Glomerular visceral epithelial cell (primary cell): ENCODE results near the gene C1orf56.

Experiments
- DNase-seq: peaks from one replicate; pipeline ENCODE4 v3.0.0-alpha.2; 2016; ENCODE audit errors: extremely low spot score

The C1orf56 gene

GRCh38 chr1:151047591-151047924, at the start of gene C1orf56:
Gene C1orf56 (plus strand): TSS chr1:151047751. CDS start chr1:151047848, 97 bp downstream.
- DNase-seq: peak; percentile 63

GRCh38 chr1:150997949-150998348, 49.6 kb upstream of the C1orf56 start:
- no peak for DNase-seq

DNA sequence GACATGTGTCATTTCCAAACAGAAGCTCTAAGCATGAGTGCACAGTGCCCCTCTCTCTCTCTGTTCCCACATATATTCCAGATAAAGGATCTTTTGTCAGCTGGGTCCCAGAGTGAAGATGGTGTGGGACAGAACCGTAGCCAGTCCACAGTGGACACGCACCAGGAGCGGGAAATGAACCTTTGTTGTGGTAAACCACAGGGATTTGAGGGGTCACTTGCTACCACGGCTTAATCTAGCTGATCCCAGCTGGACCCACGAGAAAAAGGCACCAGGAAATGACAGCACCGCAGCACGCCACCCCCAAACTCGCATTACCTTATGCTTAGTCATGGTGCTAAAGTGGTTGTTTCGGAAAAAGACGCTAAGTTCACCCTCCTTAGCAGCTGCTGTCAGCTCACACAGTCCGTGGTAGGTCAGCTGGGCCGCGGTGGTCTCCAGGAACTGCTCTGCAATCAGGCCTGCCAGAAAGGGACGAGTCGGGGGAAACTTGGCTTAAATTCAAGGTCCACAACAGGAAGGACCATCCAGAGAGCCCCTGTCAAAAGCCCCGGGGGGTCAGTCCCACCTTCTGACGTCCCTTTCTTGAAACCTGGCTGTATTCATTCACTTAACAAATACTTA, 48.4 kb upstream of the C1orf56 start:
- DNase-seq: peak; percentile 93

GRCh38 chr1:150999926-151000325, 47.6 kb upstream of the C1orf56 start:
- no peak for DNase-seq

- DNase-seq: no peak
These were observed 47.1 kb upstream of the C1orf56 start for GRCh38 chr1:151000408-151000807.

DNA sequence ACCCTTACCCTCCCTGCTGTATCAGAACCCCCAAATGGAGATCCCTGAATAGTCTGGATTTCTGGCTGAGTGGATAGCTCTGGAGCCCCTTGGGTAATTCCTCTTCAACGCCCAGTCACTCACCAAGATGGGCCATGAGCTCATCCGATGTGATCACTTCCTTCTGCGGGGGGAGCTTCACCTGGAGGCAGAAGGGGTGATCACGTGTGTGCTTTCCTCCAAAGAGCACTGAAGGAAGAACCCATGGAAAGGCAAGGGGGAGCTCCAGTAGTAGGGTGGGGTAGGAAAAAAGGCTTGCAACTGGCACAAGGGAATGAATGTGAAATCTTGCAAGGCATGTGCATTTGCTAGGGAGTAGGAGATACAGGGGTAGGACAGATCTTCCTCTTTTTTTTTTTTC, 45.9 kb upstream of the C1orf56 start:
- peak; percentile 81 for DNase-seq

- DNase-seq: no peak
These were observed 45.5 kb upstream of the C1orf56 start for GRCh38 chr1:151002051-151002450.

- no peak for DNase-seq
These were observed 44.9 kb upstream of the C1orf56 start for GRCh38 chr1:151002611-151003010.

GRCh38 chr1:151003180-151003579, 44.4 kb upstream of the C1orf56 start:
- DNase-seq: no peak

- no peak for DNase-seq
These were observed 41.7 kb upstream of the C1orf56 start for GRCh38 chr1:151005729-151006319.

GRCh38 chr1:151006327-151007052, 41.1 kb upstream of the C1orf56 start, which contains the start of gene MINDY1:
Gene MINDY1 (minus strand): TSS chr1:151006902. CDS start chr1:151002617, 4,285 bp downstream.
- peak; percentile 87 for DNase-seq

GRCh38 chr1:151007853-151008243, 39.7 kb upstream of the C1orf56 start:
- no peak for DNase-seq

- peak; percentile 98 for DNase-seq
These were observed 39.0 kb upstream of the C1orf56 start, which contains the start of gene PRUNE1 for GRCh38 chr1:151008244-151009205. Gene PRUNE1 (plus strand): TSS chr1:151008449. CDS start chr1:151008633, 184 bp downstream.

DNA sequence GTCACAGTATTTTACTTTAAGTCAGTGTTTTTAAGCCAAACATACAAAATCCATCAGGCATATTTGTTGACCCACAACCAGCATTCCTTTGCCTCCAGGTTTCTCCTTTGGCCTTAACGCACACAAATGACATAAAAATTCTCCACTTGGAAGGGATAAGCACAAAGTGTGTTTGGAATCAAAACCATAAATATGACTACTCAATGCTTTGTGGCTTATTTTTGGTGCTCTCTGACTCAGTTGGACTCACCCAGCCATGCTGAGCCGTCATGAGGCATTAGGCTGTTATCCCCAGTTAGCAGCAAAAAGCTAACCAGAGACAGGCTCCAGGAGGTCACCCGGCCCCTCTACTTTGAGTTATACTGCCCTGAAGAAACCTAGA, 38.4 kb upstream of the C1orf56 start:
- peak; percentile 46 for DNase-seq

GRCh38 chr1:151009674-151010345, 37.7 kb upstream of the C1orf56 start:
- no peak for DNase-seq

DNA sequence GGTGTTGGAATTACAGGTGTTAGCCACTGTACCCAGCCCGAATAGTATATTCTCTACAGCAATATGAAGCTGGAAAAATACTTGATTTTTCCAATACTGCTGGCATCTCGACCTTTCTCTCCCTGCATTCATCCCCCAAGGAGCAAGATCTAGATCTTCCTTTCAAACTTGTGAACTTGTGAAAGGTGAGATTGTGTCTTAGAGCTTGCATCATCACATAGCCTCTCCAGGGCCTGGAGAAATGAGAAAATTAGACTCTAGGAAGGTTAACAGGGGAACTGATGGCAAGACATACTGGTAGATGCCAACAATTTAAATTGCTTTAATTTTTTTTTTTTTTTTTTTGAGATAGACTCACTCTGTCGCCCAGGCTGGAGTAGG, 37.2 kb upstream of the C1orf56 start:
- no peak for DNase-seq

DNA sequence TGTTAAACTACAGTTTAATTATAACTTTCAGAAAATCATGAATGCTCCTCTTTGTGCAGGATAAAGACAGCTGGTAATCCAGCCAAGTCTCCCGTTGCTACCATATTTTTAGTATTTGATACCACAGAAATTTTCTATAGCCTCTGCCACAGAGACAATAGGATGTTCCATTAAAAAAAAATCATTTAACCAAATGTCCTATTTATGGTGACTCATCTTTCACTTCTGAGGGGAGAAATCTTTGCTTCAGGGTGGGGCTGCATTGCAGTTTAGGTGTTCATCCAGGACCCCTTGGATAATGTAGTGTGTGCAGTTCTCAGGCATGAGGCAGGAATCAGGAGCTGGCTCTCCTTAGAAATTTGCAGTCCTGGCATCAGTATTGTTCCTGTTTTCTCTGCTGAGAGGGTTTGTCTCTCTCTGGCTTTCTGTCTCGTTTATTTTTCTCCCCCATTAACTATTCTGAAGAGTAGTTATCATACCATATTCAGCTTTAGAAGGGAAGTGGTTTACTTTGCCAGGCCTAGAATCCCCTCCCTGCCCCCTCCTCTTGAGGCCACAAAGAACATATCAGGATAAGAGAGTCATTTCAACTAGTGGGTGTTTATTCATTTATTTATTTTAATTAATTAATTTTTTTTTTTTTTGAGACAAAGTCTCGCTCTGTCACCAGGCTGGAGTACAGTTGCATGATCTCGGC, 36.2 kb upstream of the C1orf56 start:
- no peak for DNase-seq

DNA sequence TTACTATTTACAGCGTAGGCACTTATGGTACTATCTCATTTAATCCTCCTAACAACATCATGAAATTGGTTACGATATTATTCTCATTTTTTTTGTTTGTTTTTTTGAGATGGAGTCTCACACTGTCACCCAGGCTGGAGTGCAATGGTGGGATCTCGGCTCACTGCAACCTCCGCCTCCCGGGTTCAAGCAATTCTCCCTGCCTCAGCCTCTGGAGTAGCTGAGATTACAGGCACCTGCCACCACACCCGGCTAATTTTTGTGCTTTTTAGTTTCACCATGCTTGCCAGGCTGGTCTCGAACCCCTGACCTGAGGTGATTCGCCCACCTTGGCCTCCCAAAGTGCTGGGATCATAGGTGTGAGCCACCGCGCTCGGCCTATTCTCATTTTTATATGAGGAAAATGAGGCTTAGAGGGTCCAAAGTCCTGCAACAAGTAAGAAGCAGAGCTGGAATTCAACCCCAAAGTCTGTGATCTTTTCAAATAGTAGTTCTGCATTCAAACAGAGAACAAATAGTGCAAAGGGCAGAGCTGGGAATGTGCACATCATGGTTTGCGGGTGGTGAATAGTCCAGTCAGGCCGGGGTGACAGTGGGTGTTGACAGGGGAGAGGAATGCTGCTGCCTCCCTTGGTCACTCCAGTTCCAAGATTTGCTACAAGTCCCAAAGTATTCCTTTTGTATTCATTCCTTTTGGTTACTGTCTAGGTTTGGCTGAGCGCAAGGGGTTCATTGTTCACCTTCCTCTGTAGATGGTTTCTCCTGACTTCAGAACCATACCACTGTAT, 34.7 kb upstream of the C1orf56 start:
- no peak for DNase-seq

DNA sequence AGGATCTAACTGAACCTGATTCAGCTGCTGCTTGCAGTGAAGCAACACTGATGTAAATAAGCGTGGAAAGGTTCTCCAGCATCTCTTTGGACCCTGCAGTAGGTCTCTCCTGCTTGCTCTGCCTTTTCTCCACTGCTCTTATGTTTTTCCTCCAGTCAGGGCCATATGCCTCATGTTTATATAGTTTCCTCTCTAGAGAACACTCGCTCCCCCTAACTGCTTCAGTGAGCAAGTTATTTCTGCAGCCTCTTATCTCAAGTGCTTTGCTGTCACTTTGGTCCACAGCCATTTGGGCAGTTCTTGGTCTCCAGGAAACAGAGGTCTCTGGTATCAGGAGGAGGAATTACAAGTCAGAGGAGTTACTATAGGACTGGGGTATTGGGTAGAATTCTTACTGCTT, 34.0 kb upstream of the C1orf56 start:
- DNase-seq: peak; percentile 36
